Heart left ventricle (tissue), 16 donors: ENCODE data around the gene CSNK1G1. TPM values are rescaled to one million over a fixed set of nuclear protein-coding genes. Genes with fewer than 3 reads are reported as not detected.
"Not testable (repeated sequence)": the region's sequence is repeated elsewhere in the genome, so short reads cannot be mapped to it uniquely, and the experiment has no call there.

Source experiments
- ATAC-seq, 4 donors: fragments of 200-7000 bp; cut with Tn5 transposase; one replicate each; pipeline ENCODE4 v1.9.1; 2020 to 2022; ENCODE audit warnings: moderate library complexity in 4 of 4, mild to moderate bottlenecking in 3 of 4, moderate number of reproducible peaks in 1 of 4
- DNase-seq, 5 donors: peaks; one replicate each; pipeline ENCODE4 v3.0.0-alpha.2; 2020
- H3K27ac ChIP-seq, 12 donors: fragments of 200-600 bp; sonication (generic) in 4 of 12; one replicate each; pipeline versions ENCODE4 v1.5.0 to v1.8.0; 2016 to 2022; ENCODE audit warnings: mild to moderate bottlenecking in 2 of 12
- H3K27me3 ChIP-seq, 9 donors: fragments of 200-600 bp; sonication (generic) in 2 of 9; one replicate each; pipeline versions ENCODE4 v1.5.1 to v1.8.0; 2016 to 2022; ENCODE audit warnings: mild to moderate bottlenecking in 3 of 9
- H3K36me3 ChIP-seq, 9 donors: fragments of 200-600 bp; sonication (generic) in 2 of 9; one replicate each; pipeline versions ENCODE4 v1.5.0 to v1.8.0; 2018 to 2022; ENCODE audit warnings: mild to moderate bottlenecking in 2 of 9
- H3K4me1 ChIP-seq, 12 donors: fragments of 200-600 bp; sonication (generic) in 4 of 12; one replicate each; pipeline versions ENCODE4 v1.5.0 to v1.8.0; 2016 to 2022; ENCODE audit warnings: mild to moderate bottlenecking in 3 of 12
- H3K4me3 ChIP-seq, 12 donors: fragments of 200-600 bp; sonication (generic) in 4 of 12; one replicate each; pipeline versions ENCODE4 v1.5.0 to v1.8.0; 2017 to 2022; ENCODE audit warnings: mild to moderate bottlenecking in 9 of 12, moderate library complexity in 4 of 12
- H3K9me3 ChIP-seq, 12 donors: fragments of 200-600 bp; sonication (generic) in 4 of 12; one replicate each; pipeline versions ENCODE4 v1.5.0 to v1.8.0; 2016 to 2022; ENCODE audit warnings: mild to moderate bottlenecking in 1 of 12
- CTCF ChIP-seq, 12 donors: fragments of 200-600 bp; sonication (generic) in 4 of 12; IDR thresholded peaks; one replicate each; pipeline versions ENCODE4 v1.5.0 to v1.8.0; 2018 to 2022; ENCODE audit warnings: antibody characterized with exemption in 12 of 12, mild to moderate bottlenecking in 5 of 12
- POLR2A ChIP-seq, 2 donors: fragments of 450-650 bp; IDR thresholded peaks; one replicate each; pipeline ENCODE4 v1.6.1; 2017; ENCODE audit warnings: antibody characterized with exemption in 2 of 2, mild to moderate bottlenecking in 2 of 2, moderate library complexity in 2 of 2
- WGBS, 4 donors: extraction: QIAGEN DNeasy Blood & Tissue Kit in 2 of 4; methylation state at CpG; one replicate each; pipeline versions ENCODE4 v1.1.5 to v1.1.7; 2013 to 2018; 5-methylcytosine and 5-hydroxymethylcytosine counted together
- intact Hi-C, 10 donors: fragments of 100-400 bp; cut with DNase I; formaldehyde crosslinking; loops; one replicate each; pipeline versions ENCODE4 v1.11.1 to v1.14.2; 2022
- polyA plus RNA-seq, 2 donors: library from polyadenylated mRNA; stranded (reverse); fragments of 200-250 nt; gene quantifications; one replicate each; pipeline ENCODE4 v1.2.3, GENCODE V29; 2013
- total RNA-seq, 9 donors: library from RNA; depleted of rRNA in 2 of 9; stranded (reverse); fragments of >200 nt in 2 of 9; fragmentation: NEBNext Ultra II Directional in 3 of 9; extraction: Animal tissue kit (Norgen Biotek cat#: 25700) in 3 of 9; gene quantifications; one replicate each; pipeline versions ENCODE4 v1.1.0 to v1.2.4, GENCODE V29; 2016 to 2023
- donor health status: ischemic (EF 13 %, LVEDD 7.1; RV severe dilation, severe dysfunction).
- donor health status: healthy with polysubstance abuse.
- donor health status: DM: no; HTN: yes; CAD: no.
- donor health status: DM: no; HTN: no; CAD: no.
- donor health status: ischemic (EF 25% LVEDD 6.9; RV normal size, moderate dysfunction).
- donor health status: ischemic (EF 25% LVEDD 5.7; RV mildly dilated, moderate dysfunction).
- donor health status: healthy.
- donor health status: DM: yes; HTN: yes; CAD: no.
- donor health status: ischemic (EF 35%, LVEDD 5.7; RV mildly dilated, moderate dysfunction).
- donor health status: nonischemic (EF 11% LVEDD 7.7; RV severe dilation, severe dysfunction).
- donor health status: DM: yes; HTN: yes; CAD: no.
- donor health status: PGD.
- donor health status: ischemic (EF 29% LVEDD 5.4; RV normal size, mild dysfunction).
- donor health status: nonischemic (EF 23%, LVEDD 6.1; RV moderate dilation, normal function).

CSNK1G1 gene
- total and polyA plus RNA-seq, 11 donors: 1.4 to 15.0 (median 7.4) TPM

DNA sequence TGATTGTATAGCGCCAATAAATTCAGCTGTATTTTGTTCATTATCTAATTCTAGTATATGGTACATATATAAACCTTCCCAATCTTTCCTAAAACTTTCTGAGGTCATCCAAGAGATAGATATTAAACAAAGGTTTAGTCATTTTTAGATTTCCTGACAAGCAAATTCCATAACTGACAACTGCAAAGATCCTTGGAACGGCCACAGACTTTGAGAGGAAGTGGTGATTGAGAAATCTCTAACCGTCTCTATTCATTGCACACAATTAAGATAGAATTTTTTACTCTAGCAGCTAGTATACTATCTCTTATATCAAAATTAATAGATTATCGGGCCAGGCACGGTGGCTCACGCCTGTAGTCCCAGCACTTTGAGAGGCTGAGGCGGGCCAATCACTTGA is 4.7 kb downstream of the CSNK1G1 start:
- intact Hi-C loops: loop anchor here in 5 of 10 donors (5.0 to 10.0 kb wide), 3 partner anchors 126 to 144 kb away; no protein-coding TSS in a partner anchor
- H3K4me1 ChIP-seq: peaks cover 0 to 37% (median 14%) of the 10 kb centered on the region in 12 donors
- DNase-seq: no peak
- H3K9me3 ChIP-seq: no peaks in the 10 kb centered on the region
- H3K27me3 ChIP-seq: no peaks in the 10 kb centered on the region
- WGBS, 4 donors: 65 to 74% (median 67%) methylated on average over 7 of the region's 7 CpGs
- H3K36me3 ChIP-seq: peaks cover 0 to 20% (median 4%) of the 10 kb centered on the region in 9 donors
- ATAC-seq: no peak
- peak overlapping the region in 1 of 12 donors; percentile 1 for H3K27ac ChIP-seq
- H3K4me3 ChIP-seq: no peak overlapping the region
- TF ChIP-seq CTCF (IDR thresholded peaks at IDR 0.05) (no peak), POLR2A (IDR thresholded peaks at IDR 0.05) (no peak)

DNA sequence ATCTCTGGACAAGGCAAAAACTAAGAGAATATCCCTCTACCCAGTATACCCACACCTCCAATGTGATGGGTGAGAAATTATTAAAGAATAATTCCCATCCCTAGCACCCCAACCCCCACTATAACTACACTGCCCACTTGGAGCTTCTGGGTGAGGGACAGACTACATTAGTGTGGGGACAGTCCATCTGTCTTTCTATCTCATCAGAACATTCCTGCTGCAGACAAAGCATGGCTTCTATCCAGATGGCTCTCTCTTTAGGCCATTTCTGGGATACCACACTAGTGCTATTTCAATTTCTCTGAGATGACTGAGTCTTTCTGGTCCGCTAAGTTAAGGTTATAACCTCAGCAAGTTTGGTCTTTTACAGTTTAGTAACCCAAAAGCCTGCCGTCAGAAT is 6.6 kb downstream of the CSNK1G1 start:
- TF ChIP-seq CTCF (IDR thresholded peaks at IDR 0.05) (no peak), POLR2A (IDR thresholded peaks at IDR 0.05) (no peak)
- Histone ChIP-seq H3K9me3 (no peaks in the 10 kb centered on the region), H3K4me3 (no peak overlapping the region), H3K36me3 (peaks cover 0 to 20% (median 4%) of the 10 kb centered on the region in 9 donors), H3K27me3 (no peaks in the 10 kb centered on the region), H3K27ac (no peak overlapping the region), H3K4me1 (peaks cover 0 to 35% (median 7%) of the 10 kb centered on the region in 12 donors)
- no peak for ATAC-seq
- intact Hi-C loops: loop anchor here in 1 of 10 donors (10.0 kb wide), 1 partner anchor 135 kb away; no protein-coding TSS in a partner anchor
- 89 to 94% (median 90%) methylated on average over 2 of the region's 2 CpGs for WGBS, 4 donors
- no peak for DNase-seq

DNA sequence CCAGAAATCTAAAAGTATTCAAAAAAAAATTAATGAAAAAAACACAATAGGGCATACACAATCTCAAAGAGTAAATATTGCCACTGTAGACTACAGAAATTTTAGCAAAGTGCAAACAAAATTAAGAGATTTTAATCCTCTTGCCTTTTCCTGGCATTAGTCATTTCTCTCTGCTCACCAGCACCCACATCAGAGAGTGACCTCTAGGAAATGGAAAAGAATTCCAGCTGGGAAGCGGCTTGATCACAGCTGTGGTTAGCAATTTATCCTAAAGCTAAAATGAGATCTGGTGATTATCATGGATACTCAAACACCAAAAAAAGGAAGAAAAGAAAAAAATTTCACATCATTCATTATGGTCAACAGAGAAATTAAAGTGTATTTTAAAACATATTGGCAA is 7.5 kb downstream of the CSNK1G1 start:
- intact Hi-C loops: loop anchor here in 1 of 10 donors (10.0 kb wide), 1 partner anchor 134 kb away; no protein-coding TSS in a partner anchor
- WGBS, 4 donors: 80 to 97% (median 89%) methylated on average over 1 of the region's 1 CpG
- ATAC-seq (no peak), DNase-seq (no peak)
- no peak overlapping the region for H3K4me3 ChIP-seq
- no peak overlapping the region for H3K27ac ChIP-seq
- peaks cover 0 to 20% (median 4%) of the 10 kb centered on the region in 9 donors for H3K36me3 ChIP-seq
- TF ChIP-seq POLR2A (IDR thresholded peaks at IDR 0.05) (no peak), CTCF (IDR thresholded peaks at IDR 0.05) (no peak)
- H3K4me1 ChIP-seq: peaks cover 0 to 31% (median 7%) of the 10 kb centered on the region in 12 donors
- H3K9me3 ChIP-seq: no peaks in the 10 kb centered on the region
- no peaks in the 10 kb centered on the region for H3K27me3 ChIP-seq

DNA sequence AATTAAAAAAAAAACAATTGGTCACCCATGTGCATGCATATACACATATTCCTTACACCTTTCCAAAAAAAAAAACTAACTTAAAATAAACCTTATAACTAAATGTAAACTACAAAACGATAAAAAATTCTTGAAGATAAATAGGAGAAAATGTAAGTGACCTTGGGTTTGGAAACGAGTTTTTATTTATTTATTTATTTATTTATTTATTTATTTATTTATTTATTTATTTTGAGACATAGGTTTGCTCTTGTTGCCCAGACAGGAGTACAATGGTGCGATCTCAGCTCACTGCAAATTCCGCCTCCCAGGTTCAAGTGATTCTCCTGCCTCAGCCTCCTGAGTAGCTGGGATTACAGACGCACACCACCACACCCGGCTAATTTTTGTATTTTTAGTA is 9.7 kb downstream of the CSNK1G1 start:
- H3K27ac ChIP-seq, H3K27me3 ChIP-seq, ATAC-seq, H3K4me3 ChIP-seq, DNase-seq, H3K9me3 ChIP-seq: not testable (repeated sequence)
- Histone ChIP-seq H3K4me1 (peaks cover 0 to 29% (median 5%) of the 10 kb centered on the region in 12 donors), H3K36me3 (peaks cover 0 to 31% (median 12%) of the 10 kb centered on the region in 9 donors)
- intact Hi-C loops: loop anchor here in 1 of 10 donors (10.0 kb wide), 1 partner anchor 131 kb away; no protein-coding TSS in a partner anchor
- WGBS, 4 donors: 94 to 99% (median 97%) methylated on average over 6 of the region's 6 CpGs
